Measurements from ENCODE around the gene RNF113B.
A peak's percentile ranks its signal among the peaks of the same experiment; 100 is the strongest.

Gene RNF113B

DNA sequence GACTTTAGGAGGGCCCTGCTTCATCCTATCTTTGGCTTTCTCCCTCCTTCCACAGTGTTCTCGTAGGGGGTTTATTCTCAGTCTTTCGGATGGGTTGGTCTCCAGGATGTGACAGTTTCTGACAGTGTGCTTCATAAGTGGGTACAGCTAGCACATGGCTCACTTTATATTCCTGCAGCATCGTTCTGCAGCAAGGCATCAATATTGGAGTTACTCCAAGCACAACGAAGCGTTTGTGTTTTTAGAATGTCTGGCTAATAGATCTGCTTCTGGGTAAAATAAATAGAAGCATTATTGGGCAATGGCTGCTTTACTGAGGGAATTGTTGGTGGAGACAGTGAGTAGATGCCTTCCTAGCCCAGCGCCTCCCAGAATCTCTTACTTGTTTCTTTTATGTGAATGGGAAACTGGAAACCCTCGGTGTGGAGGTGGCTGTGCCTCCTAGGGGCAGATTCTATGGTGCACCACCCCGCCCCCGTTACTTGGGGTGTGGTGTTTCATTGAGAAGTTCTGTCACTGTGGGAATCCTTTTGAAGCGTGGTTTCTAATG, 32.2 kb downstream of the RNF113B start:
- peaks cover 15% of the 10 kb centered on the region for H3K4me1 ChIP-seq (ENCODE audit: insufficient read depth, low read length)
- no peaks in the 10 kb centered on the region for H3K9me3 ChIP-seq (ENCODE audit: low read length)
- no peaks in the 10 kb centered on the region for H3K27me3 ChIP-seq (ENCODE audit: control insufficient read depth in 1 of 2, insufficient read depth in 2 of 2, low read length in 2 of 2)
- no peaks in the 10 kb centered on the region for H3K36me3 ChIP-seq (ENCODE audit: insufficient read depth, low read length)
- H3K27ac ChIP-seq (ENCODE audit: low read depth, low read length), result peak overlapping the region; percentile 10
- peak overlapping the region; percentile 69 for H3K9ac ChIP-seq (ENCODE audit: low read length)
- H3K4me3 ChIP-seq (ENCODE audit: low read depth in 1 of 2, low read length in 2 of 2), result peak overlapping the region; percentile 55 to 78

DNA sequence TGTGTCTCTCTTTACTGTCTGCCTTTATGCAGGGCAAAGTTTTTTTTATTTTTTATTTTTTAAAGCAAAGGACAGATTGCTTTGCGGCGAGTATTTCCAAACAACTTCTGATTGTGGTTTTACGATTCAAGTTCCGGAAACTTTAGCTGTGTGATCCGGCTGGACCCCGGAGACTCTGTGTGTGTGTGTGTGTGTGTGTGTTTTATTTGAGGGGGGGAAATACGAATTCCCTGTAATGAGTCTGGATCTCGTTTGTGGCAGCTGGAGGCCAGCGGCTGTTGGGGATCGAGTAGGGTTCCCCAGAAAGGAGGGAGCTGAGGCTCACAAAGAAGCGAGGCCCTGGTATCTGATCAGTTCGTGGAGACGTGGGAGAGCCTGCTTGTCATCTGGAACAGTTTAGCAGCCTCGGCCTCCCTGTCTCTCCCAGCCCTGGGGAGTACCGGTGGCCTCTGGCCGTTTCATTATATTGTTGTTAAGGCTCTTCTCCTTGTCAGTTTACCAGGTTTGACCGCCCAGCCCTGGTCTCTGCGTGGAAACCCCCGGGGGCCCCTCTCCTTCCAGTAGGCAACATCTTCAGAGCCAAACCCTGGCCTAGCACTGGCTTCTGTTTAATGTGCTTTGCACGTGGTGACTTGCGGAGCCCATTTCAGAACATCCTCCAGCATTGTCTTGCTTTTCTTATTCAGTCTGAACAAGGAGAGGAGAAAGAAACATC, 32.9 kb downstream of the RNF113B start:
- Histone ChIP-seq H3K9ac (ENCODE audit: low read length) (peak overlapping the region; percentile 69), H3K27ac (ENCODE audit: low read depth, low read length) (peak overlapping the region; percentile 47), H3K4me1 (ENCODE audit: insufficient read depth, low read length) (peaks cover 15% of the 10 kb centered on the region), H3K4me3 (ENCODE audit: low read depth in 1 of 2, low read length in 2 of 2) (peak overlapping the region; percentile 55 to 78), H3K36me3 (ENCODE audit: insufficient read depth, low read length) (no peaks in the 10 kb centered on the region), H3K9me3 (ENCODE audit: low read length) (no peaks in the 10 kb centered on the region), H3K27me3 (ENCODE audit: control insufficient read depth in 1 of 2, insufficient read depth in 2 of 2, low read length in 2 of 2) (no peaks in the 10 kb centered on the region)

DNA sequence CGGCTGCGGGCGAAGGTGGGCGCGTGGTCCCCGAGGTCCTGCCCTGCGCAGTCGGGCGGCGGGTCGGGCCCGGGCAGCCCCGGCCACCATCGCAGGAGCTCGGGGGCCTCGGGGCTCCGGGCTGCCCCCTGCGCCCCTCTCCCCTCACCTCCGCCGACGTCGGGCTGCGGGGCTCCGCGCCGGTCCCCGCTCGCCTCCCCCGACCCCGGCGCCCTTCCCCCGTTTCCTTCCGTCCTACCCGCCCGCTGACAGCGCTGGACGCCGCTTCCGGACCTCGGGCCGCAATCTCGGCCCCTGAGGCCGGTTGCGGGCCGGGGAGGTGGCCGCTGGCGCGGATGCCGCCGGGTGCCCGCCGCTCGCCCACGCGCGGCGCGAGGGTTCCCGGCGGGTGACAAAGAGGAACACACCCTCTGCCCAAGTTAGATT, 33.5 kb downstream of the RNF113B start:
- H3K9me3 ChIP-seq (ENCODE audit: low read length), result no peaks in the 10 kb centered on the region
- H3K9ac ChIP-seq (ENCODE audit: low read length), result peak overlapping the region; percentile 69
- H3K27me3 ChIP-seq (ENCODE audit: control insufficient read depth in 1 of 2, insufficient read depth in 2 of 2, low read length in 2 of 2), result no peaks in the 10 kb centered on the region
- no peaks in the 10 kb centered on the region for H3K36me3 ChIP-seq (ENCODE audit: insufficient read depth, low read length)
- peaks cover 15% of the 10 kb centered on the region for H3K4me1 ChIP-seq (ENCODE audit: insufficient read depth, low read length)
- peak overlapping the region; percentile 47 for H3K27ac ChIP-seq (ENCODE audit: low read depth, low read length)
- H3K4me3 ChIP-seq (ENCODE audit: low read depth in 1 of 2, low read length in 2 of 2), result peak overlapping the region; percentile 55 to 78

DNA sequence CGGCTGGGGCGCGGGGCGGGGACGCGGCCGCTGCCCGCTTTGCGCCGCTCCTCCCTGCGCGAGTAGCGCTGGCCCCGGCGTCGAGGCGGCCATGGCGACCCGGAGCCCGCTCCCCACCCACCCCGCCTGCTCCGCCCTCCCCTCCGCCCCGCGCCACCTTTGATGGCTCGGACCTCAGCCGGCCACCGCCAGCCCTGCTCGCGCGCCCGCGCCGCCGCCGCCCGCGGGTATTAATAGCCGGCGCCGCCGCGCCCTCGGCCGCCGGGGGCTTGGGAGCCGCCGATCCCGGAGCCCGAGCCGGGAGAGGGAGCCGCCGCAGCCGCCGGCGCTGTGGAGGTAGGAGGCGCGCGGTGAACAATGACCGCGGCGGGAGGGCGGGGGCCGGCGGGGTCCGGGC, 33.9 kb downstream of the RNF113B start:
- peak overlapping the region; percentile 47 for H3K27ac ChIP-seq (ENCODE audit: low read depth, low read length)
- no peaks in the 10 kb centered on the region for H3K36me3 ChIP-seq (ENCODE audit: insufficient read depth, low read length)
- H3K9me3 ChIP-seq (ENCODE audit: low read length), result no peaks in the 10 kb centered on the region
- peaks cover 15% of the 10 kb centered on the region for H3K4me1 ChIP-seq (ENCODE audit: insufficient read depth, low read length)
- H3K4me3 ChIP-seq (ENCODE audit: low read depth in 1 of 2, low read length in 2 of 2), result peak overlapping the region; percentile 55 to 78
- no peak overlapping the region for H3K9ac ChIP-seq (ENCODE audit: low read length)
- no peaks in the 10 kb centered on the region for H3K27me3 ChIP-seq (ENCODE audit: control insufficient read depth in 1 of 2, insufficient read depth in 2 of 2, low read length in 2 of 2)

DNA sequence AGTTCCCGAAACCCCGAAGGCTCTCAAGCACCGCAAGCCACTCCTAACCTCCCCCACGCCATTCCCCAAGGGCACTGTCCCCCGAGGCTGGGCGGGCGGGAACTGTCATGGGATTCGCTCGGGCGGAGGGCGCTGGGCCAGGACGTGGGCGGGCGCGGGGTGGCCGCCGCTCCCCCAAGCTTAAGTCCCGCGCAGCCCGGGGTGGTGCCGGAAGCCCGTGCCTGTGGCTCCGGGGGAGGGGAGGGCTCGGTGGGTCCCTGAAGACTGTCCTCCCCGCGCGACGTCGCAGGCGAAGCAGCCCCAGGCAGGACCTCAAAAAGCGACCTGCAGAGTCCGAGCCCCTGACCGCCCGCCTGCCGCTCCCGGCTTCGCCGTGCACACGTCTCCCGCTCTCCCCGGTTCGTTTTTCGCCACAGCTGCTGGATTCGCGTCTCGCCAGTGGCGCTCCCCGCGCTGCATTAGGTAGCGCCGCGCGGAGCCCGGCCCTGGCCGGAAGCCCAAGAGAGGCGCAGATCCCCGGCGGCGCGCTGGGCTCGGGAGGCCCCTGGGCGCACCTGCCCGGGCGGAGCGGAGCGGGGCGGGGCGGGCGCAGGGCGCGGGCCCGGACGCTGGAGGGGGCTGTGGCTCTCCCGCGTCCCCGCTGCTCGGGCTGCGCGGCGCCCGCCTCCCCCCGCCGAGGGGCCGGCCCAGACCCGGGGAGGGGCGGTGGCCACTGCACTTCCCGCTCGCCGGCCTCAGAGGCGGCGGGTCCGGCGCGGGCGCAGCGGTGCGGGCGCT, 34.5 kb downstream of the RNF113B start, which contains the start of gene FARP1:
FARP1 (plus strand) TSS at position 715 of the 777 bp plus-strand sequence. CDS start 70,149 bp downstream, outside the sequence.
- Histone ChIP-seq H3K9me3 (ENCODE audit: low read length) (no peaks in the 10 kb centered on the region), H3K9ac (ENCODE audit: low read length) (peak within 1 kb of the TSS; percentile 69), H3K36me3 (ENCODE audit: insufficient read depth, low read length) (no peaks in the 10 kb centered on the region), H3K4me3 (ENCODE audit: low read depth in 1 of 2, low read length in 2 of 2) (peak within 1 kb of the TSS; percentile 68 to 78), H3K27ac (ENCODE audit: low read depth, low read length) (peak within 1 kb of the TSS; percentile 47), H3K4me1 (ENCODE audit: insufficient read depth, low read length) (peaks cover 15% of the 10 kb centered on the region), H3K27me3 (ENCODE audit: control insufficient read depth in 1 of 2, insufficient read depth in 2 of 2, low read length in 2 of 2) (no peaks in the 10 kb centered on the region)

DNA sequence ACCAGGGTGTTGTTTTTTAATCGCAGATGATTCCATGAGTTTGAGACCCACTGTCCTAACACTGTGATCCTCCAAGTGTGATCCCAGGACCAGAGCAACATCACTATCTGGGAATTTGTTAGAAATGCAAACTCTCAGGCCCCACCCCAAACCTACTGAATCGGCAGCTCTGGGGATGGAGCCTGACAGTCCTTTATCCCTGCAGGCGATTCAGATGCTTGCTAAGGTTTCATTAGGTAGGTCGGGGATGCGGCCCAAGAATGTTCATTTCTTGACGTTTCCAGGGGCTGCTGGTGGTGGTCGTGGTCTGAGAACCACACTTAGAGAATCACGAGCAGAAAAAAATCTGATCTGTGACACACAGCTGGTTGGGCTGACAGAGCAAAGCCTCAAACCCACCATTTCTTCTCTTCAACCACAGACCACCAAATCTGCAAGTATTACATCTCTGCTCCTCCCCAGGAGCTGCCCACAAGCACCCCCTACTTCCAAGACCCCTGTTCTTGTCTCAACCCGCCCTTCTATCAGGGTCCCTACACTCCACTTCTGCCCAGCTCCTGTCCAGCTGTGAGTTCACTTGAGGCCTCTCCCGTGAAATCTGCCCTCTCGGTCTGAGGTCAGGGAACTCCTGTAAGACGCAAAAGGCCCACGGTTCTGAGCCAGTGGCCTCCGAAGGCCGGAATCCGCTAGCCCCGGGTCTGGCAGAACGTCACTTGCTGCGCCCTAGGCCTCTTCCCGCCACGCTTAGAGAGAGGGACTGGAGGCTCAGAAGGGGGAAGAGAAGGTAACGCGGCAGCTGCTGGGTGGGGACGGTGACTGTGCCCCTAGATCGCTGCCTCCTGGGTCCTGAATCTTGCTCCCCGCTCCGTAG, 35.3 kb downstream of the RNF113B start:
- Histone ChIP-seq H3K9me3 (ENCODE audit: low read length) (no peaks in the 10 kb centered on the region), H3K9ac (ENCODE audit: low read length) (peak overlapping the region; percentile 49), H3K27ac (ENCODE audit: low read depth, low read length) (peak overlapping the region; percentile 10), H3K4me3 (ENCODE audit: low read depth in 1 of 2, low read length in 2 of 2) (peak overlapping the region; percentile 55 to 68), H3K27me3 (ENCODE audit: control insufficient read depth in 1 of 2, insufficient read depth in 2 of 2, low read length in 2 of 2) (no peaks in the 10 kb centered on the region), H3K4me1 (ENCODE audit: insufficient read depth, low read length) (peaks cover 15% of the 10 kb centered on the region), H3K36me3 (ENCODE audit: insufficient read depth, low read length) (no peaks in the 10 kb centered on the region)

DNA sequence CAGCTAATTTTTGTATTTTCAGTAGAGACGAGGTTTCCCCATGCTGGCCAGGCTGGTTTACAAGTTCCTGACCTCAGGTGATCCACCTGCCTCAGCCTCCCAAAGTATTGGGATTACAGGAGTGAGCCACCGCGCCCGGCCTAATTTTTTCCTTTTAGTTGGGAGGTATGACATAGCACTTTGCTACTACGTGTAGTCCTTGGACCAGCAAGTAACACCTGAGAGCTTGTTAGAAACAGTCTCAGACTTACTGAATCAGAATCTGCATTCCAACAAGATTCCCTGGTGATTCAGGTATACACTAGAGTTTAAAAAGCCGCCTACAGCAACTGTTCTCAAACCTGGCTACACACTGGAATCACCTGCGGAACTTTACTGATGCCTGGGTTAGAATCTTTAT, 36.0 kb downstream of the RNF113B start:
- Histone ChIP-seq H3K4me3 (ENCODE audit: low read depth in 1 of 2, low read length in 2 of 2) (no peak overlapping the region), H3K9ac (ENCODE audit: low read length) (no peak overlapping the region), H3K36me3 (ENCODE audit: insufficient read depth, low read length) (no peaks in the 10 kb centered on the region), H3K27ac (ENCODE audit: low read depth, low read length) (no peak overlapping the region), H3K27me3 (ENCODE audit: control insufficient read depth in 1 of 2, insufficient read depth in 2 of 2, low read length in 2 of 2) (no peaks in the 10 kb centered on the region), H3K9me3 (ENCODE audit: low read length) (no peaks in the 10 kb centered on the region), H3K4me1 (ENCODE audit: insufficient read depth, low read length) (peaks cover 15% of the 10 kb centered on the region)

DNA sequence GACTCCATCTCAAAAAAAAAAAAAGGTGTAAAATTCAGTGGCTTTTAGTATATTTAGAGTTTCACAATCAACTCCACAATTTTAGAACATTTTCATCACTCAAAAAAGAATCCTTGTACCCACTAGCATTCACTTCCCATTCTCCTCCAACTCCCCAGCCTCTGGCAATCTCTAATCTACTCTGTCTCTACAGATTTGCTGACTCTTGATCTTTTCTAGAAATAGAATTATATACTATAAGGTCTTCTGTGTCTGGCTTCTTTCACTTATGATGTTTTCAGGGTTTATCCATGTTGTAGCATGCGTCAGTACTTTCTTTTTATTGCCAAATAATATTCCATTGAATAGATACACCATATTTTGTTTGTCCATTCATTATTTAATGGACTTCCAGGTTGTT, 42.2 kb downstream of the RNF113B start:
- Histone ChIP-seq H3K4me3 (ENCODE audit: low read depth in 1 of 2, low read length in 2 of 2) (no peak overlapping the region), H3K9ac (ENCODE audit: low read length) (no peak overlapping the region), H3K27ac (ENCODE audit: low read depth, low read length) (no peak overlapping the region), H3K36me3 (ENCODE audit: insufficient read depth, low read length) (no peaks in the 10 kb centered on the region), H3K4me1 (ENCODE audit: insufficient read depth, low read length) (no peaks in the 10 kb centered on the region), H3K9me3 (ENCODE audit: low read length) (no peaks in the 10 kb centered on the region), H3K27me3 (ENCODE audit: control insufficient read depth in 1 of 2, insufficient read depth in 2 of 2, low read length in 2 of 2) (no peaks in the 10 kb centered on the region)

DNA sequence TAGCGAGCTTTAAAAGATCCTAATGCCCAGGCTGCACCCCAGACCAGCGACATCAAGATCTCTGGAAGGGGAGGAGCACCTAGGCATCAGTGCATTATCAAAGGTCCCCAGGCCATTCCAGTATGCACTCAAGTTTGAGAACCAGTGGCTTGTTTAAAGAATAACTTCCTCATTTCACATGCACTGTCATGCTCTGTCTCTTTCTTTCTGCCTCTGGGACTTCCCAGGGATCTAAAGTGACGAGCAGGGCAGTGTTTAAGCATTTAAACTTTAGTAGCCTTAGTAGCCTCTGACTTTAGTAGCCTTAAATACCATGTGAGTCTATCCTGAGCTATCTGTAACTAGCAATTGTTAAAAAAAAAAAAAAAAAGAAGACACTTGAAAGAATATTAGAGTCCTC, 43.1 kb downstream of the RNF113B start:
- no peaks in the 10 kb centered on the region for H3K9me3 ChIP-seq (ENCODE audit: low read length)
- no peak overlapping the region for H3K27ac ChIP-seq (ENCODE audit: low read depth, low read length)
- no peak overlapping the region for H3K9ac ChIP-seq (ENCODE audit: low read length)
- no peaks in the 10 kb centered on the region for H3K27me3 ChIP-seq (ENCODE audit: control insufficient read depth in 1 of 2, insufficient read depth in 2 of 2, low read length in 2 of 2)
- H3K4me1 ChIP-seq (ENCODE audit: insufficient read depth, low read length), result no peaks in the 10 kb centered on the region
- no peaks in the 10 kb centered on the region for H3K36me3 ChIP-seq (ENCODE audit: insufficient read depth, low read length)
- H3K4me3 ChIP-seq (ENCODE audit: low read depth in 1 of 2, low read length in 2 of 2), result no peak overlapping the region

DNA sequence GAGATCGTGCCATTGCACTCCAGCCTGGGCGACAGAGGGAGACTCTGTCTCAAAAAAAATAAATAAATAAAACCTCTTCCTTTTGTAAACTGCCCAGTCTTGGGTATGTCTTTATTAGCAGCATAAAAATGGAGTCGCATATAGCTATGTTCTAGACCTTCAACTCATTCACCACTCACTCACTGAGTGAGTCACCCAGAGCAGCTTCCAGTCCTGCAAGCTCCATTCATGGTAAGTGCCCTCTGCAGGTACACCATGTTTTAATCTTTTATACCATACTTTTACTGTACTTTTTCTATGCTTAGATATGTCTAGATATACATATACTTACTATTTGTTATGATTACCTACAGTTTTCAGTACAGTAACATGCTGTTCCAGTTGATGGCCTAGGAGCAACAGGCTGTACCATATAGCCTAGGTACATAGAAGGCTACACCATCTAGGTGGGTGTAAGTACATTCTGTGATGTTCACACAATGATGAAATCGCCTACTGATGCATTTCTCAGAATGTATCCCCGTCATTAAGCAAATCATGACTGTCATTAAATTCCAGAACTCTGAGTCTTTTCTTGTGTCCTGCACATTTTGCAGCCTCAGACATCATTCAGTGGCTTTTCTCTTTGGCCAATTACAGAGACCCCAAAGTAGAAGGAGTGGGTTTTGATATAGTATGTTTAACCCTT, 47.9 kb downstream of the RNF113B start:
- Histone ChIP-seq H3K9ac (ENCODE audit: low read length) (no peak overlapping the region), H3K27ac (ENCODE audit: low read depth, low read length) (no peak overlapping the region), H3K4me1 (ENCODE audit: insufficient read depth, low read length) (no peaks in the 10 kb centered on the region), H3K27me3 (ENCODE audit: control insufficient read depth in 1 of 2, insufficient read depth in 2 of 2, low read length in 2 of 2) (no peaks in the 10 kb centered on the region), H3K36me3 (ENCODE audit: insufficient read depth, low read length) (no peaks in the 10 kb centered on the region), H3K9me3 (ENCODE audit: low read length) (no peaks in the 10 kb centered on the region), H3K4me3 (ENCODE audit: low read depth in 1 of 2, low read length in 2 of 2) (no peak overlapping the region)
